NCI-H128 (cell line): ENCODE measurements around the gene CHD6.

ENCODE experiments used
- DNase-seq: peaks from one replicate; lab custom pipeline; 2025; ENCODE audit not compliant: unreplicated experiment; lab: John Stamatoyannopoulos, UW

The CHD6 gene

GRCh38 chr20:41376349-41376748 lies 241.8 kb downstream of the CHD6 start:
- DNase-seq, result no peak

- no peak for DNase-seq
These were observed 242.3 kb downstream of the CHD6 start for GRCh38 chr20:41375846-41376245.

GRCh38 chr20:41373931-41374920 lies 244.0 kb downstream of the CHD6 start:
- no peak for DNase-seq

GRCh38 chr20:41373251-41373783 lies 244.9 kb downstream of the CHD6 start:
- no peak for DNase-seq

- DNase-seq, result no peak
These were observed 246.8 kb downstream of the CHD6 start for GRCh38 chr20:41371371-41371770.

GRCh38 chr20:41370176-41370575 lies 248.0 kb downstream of the CHD6 start:
- DNase-seq, result no peak

- DNase-seq, result no peak
These were observed 248.5 kb downstream of the CHD6 start for GRCh38 chr20:41369673-41370072.

- no peak for DNase-seq
These were observed 250.2 kb downstream of the CHD6 start for GRCh38 chr20:41367956-41368355.

- no peak for DNase-seq
These were observed 250.8 kb downstream of the CHD6 start for GRCh38 chr20:41367393-41367695.

- no peak for DNase-seq
These were observed 251.4 kb downstream of the CHD6 start, which contains the start of gene EMILIN3 for GRCh38 chr20:41366546-41367392. EMILIN3 (minus strand) TSS chr20:41366818; CDS start chr20:41366634, 184 bp downstream.

- DNase-seq, result no peak
These were observed 252.2 kb downstream of the CHD6 start for GRCh38 chr20:41365777-41366545.

GRCh38 chr20:41364967-41365765 lies 253.0 kb downstream of the CHD6 start:
- DNase-seq, result no peak

GRCh38 chr20:41364236-41364855 lies 253.8 kb downstream of the CHD6 start:
- DNase-seq, result no peak

GRCh38 chr20:41363601-41364000 lies 254.6 kb downstream of the CHD6 start:
- DNase-seq, result no peak

- no peak for DNase-seq
These were observed 255.4 kb downstream of the CHD6 start for GRCh38 chr20:41362748-41363140.

GRCh38 chr20:41361757-41362747 lies 256.1 kb downstream of the CHD6 start:
- DNase-seq, result no peak

GRCh38 chr20:41360831-41361756 lies 257.1 kb downstream of the CHD6 start:
- no peak for DNase-seq
